Hepatocyte (in vitro differentiated cells): ENCODE results near the gene CPM. TPM values are rescaled to one million over a fixed set of nuclear protein-coding genes. Genes with fewer than 3 reads are reported as not detected.
A peak's percentile ranks its signal among the peaks of the same experiment; 100 is the strongest.

Source experiments
- DNase-seq: peaks from one replicate; pipeline ENCODE4 v3.0.0-alpha.2; 2016; ENCODE audit warnings: low spot score
- H2AFZ ChIP-seq: fragments of 200-600 bp; sonication (generic); 2 replicates; pipeline ENCODE4 v1.6.0; 2016; ENCODE audit warnings: antibody characterized with exemption, mild to moderate bottlenecking
- H3K27ac ChIP-seq: fragments of 200-600 bp; sonication (generic); 2 replicates; pipeline ENCODE4 v1.5.1; 2016; ENCODE audit warnings: mild to moderate bottlenecking
- H3K27me3 ChIP-seq: fragments of 200-600 bp; sonication (generic); 2 replicates; pipeline ENCODE4 v1.6.1; 2016
- H3K36me3 ChIP-seq: fragments of 200-600 bp; sonication (generic); replicated peaks from 2 replicates; pipeline ENCODE4 v1.5.1; 2016; ENCODE audit warnings: low read depth; ENCODE audit not compliant: insufficient read depth
- H3K4me1 ChIP-seq: fragments of 200-600 bp; sonication (generic); 2 replicates; pipeline ENCODE4 v1.5.1; 2016; ENCODE audit warnings: mild to moderate bottlenecking, moderate library complexity; ENCODE audit not compliant: insufficient read depth
- H3K4me2 ChIP-seq: fragments of 200-600 bp; sonication (generic); 2 replicates; pipeline ENCODE4 v1.6.0; 2016
- H3K4me3 ChIP-seq: fragments of 200-600 bp; sonication (generic); 2 replicates; pipeline ENCODE4 v1.5.1; 2016; ENCODE audit warnings: mild to moderate bottlenecking
- H3K79me2 ChIP-seq: fragments of 200-600 bp; sonication (generic); 2 replicates; pipeline ENCODE4 v1.6.0; 2017; ENCODE audit warnings: mild to moderate bottlenecking
- H3K9me2 ChIP-seq: fragments of 200-600 bp; sonication (generic); replicated peaks from 2 replicates; pipeline ENCODE4 v1.6.0; 2017; ENCODE audit warnings: mild to moderate bottlenecking; ENCODE audit not compliant: insufficient read depth
- H3K9me3 ChIP-seq: fragments of 200-600 bp; sonication (generic); 2 replicates; pipeline ENCODE4 v1.5.1; 2016; ENCODE audit warnings: low read depth, mild to moderate bottlenecking
- H4K20me1 ChIP-seq: fragments of 200-600 bp; sonication (generic); 2 replicates; pipeline ENCODE4 v1.6.0; 2016; ENCODE audit warnings: mild to moderate bottlenecking; ENCODE audit not compliant: insufficient read depth, poor library complexity, severe bottlenecking
- CTCF ChIP-seq: fragments of 200-600 bp; sonication (generic); IDR thresholded peaks from 2 replicates; pipeline ENCODE4 v1.5.1; 2016; ENCODE audit warnings: antibody characterized with exemption, mild to moderate bottlenecking; ENCODE audit not compliant: poor library complexity
- EZH2 ChIP-seq: fragments of 200-600 bp; sonication (generic); IDR thresholded peaks from 2 replicates; pipeline ENCODE4 v1.6.1; 2016; ENCODE audit warnings: antibody characterized with exemption, mild to moderate bottlenecking, borderline replicate concordance
- EZH2phosphoT487 ChIP-seq: fragments of 200-600 bp; sonication (generic); IDR thresholded peaks from one replicate; pipeline ENCODE4 v1.6.1; 2018; ENCODE audit warnings: antibody characterized with exemption, mild to moderate bottlenecking, low read depth, moderate library complexity; ENCODE audit not compliant: unreplicated experiment, severe bottlenecking
- WGBS: methylation state at CpG from one replicate; pipeline ENCODE4 v1.1.6; 2016; ENCODE audit warnings: low lambda C conversion rate; ENCODE audit errors: missing lambda C conversion rate; 5-methylcytosine and 5-hydroxymethylcytosine counted together
- polyA plus RNA-seq: library from polyadenylated mRNA; unstranded; fragments of >200 nt; fragmentation: Nextera tagmentation; extraction: Ambion mirVana; gene quantifications from 2 replicates; pipeline ENCODE4 v1.2.1, GENCODE V29; 2016
- total RNA-seq: library from RNA; depleted of rRNA; stranded (reverse); fragments of >200 nt; gene quantifications from 2 replicates; pipeline ENCODE4 v1.2.3, GENCODE V29; 2014

The CPM gene
- total and polyA plus RNA-seq, 2 experiments from 2014 or later = 26.8 to 28.0 TPM

- Histone ChIP-seq H3K9me3 (no peaks in the 10 kb centered on the region), H4K20me1 (peaks cover 46% of the 10 kb centered on the region), H3K9me2 (no peaks in the 10 kb centered on the region), H3K79me2 (peaks cover 85% of the 10 kb centered on the region), H3K36me3 (no peaks in the 10 kb centered on the region), H3K4me2 (no peak overlapping the region), H3K4me1 (peaks cover 8% of the 10 kb centered on the region), H3K27ac (no peak overlapping the region), H3K27me3 (no peaks in the 10 kb centered on the region), H3K4me3 (no peak overlapping the region), H2AFZ (no peak overlapping the region)
- no peak for DNase-seq
- TF ChIP-seq EZH2 (no peak), CTCF (no peak), EZH2phosphoT487 (no peak)
- 97% methylated on average over 8 of the region's 8 CpGs for WGBS
Measured at GRCh38 chr12:68815928-68816800, 116.8 kb downstream of the CPM start.

GRCh38 chr12:68815232-68815927 is 117.6 kb downstream of the CPM start:
- WGBS = 83% methylated on average over 5 of the region's 5 CpGs
- no peaks in the 10 kb centered on the region for H3K27me3 ChIP-seq
- H3K4me2 ChIP-seq = no peak overlapping the region
- H3K4me1 ChIP-seq = peaks cover 8% of the 10 kb centered on the region
- H3K36me3 ChIP-seq = no peaks in the 10 kb centered on the region
- H4K20me1 ChIP-seq = peaks cover 46% of the 10 kb centered on the region
- no peak overlapping the region for H2AFZ ChIP-seq
- no peak for DNase-seq
- H3K79me2 ChIP-seq = peaks cover 92% of the 10 kb centered on the region
- H3K4me3 ChIP-seq = no peak overlapping the region
- H3K27ac ChIP-seq = peak overlapping the region; percentile 10
- H3K9me2 ChIP-seq = no peaks in the 10 kb centered on the region
- TF ChIP-seq EZH2 (no peak), EZH2phosphoT487 (no peak), CTCF (no peak)
- H3K9me3 ChIP-seq = no peaks in the 10 kb centered on the region

GRCh38 chr12:68814490-68815231 is 118.3 kb downstream of the CPM start:
- Histone ChIP-seq H3K27me3 (no peaks in the 10 kb centered on the region), H2AFZ (no peak overlapping the region), H3K9me2 (no peaks in the 10 kb centered on the region), H4K20me1 (peaks cover 41% of the 10 kb centered on the region), H3K27ac (peak overlapping the region; percentile 10), H3K4me1 (peaks cover 8% of the 10 kb centered on the region), H3K36me3 (no peaks in the 10 kb centered on the region), H3K9me3 (no peaks in the 10 kb centered on the region), H3K4me3 (no peak overlapping the region), H3K4me2 (peak overlapping the region; percentile 7), H3K79me2 (peaks cover 94% of the 10 kb centered on the region)
- TF ChIP-seq CTCF (no peak), EZH2phosphoT487 (no peak), EZH2 (no peak)
- no peak for DNase-seq
- WGBS = 84% methylated on average over 3 of the region's 3 CpGs
